ENCODE measurements around the gene ARL4A. TPM values are rescaled to one million over a fixed set of nuclear protein-coding genes. Genes with fewer than 3 reads are reported as not detected.
"Not testable (repeated sequence)": the region's sequence is repeated elsewhere in the genome, so short reads cannot be mapped to it uniquely, and the experiment has no call there.

ARL4A gene
- total RNA-seq (2014; rRNA removed; shearing (Covaris generic)), result 14.8 and 18.2 TPM in 2 replicates
- polyA plus RNA-seq (2015; cell fraction: cytosol; rRNA removed), result 14.8 and 15.6 TPM in 2 replicates
- 4.6 and 5.9 TPM in 2 replicates for polyA plus RNA-seq (2015; cell fraction: nucleus; rRNA removed)

GRCh38 chr7:12686891-12687717, at the start of gene ARL4A:
Gene ARL4A, plus strand, starts transcription at chr7:12687633. Its CDS starts 622 bp downstream, at chr7:12688255.
- DNase-seq (ENCODE audit: low read depth), result peak; percentile 96

GRCh38 chr7:12637819-12638592, 49.4 kb upstream of the ARL4A start:
- no peak for DNase-seq (ENCODE audit: low read depth)

GRCh38 chr7:12638851-12639456, 48.5 kb upstream of the ARL4A start:
- DNase-seq (ENCODE audit: low read depth), result peak; percentile 45

- no peak for DNase-seq (ENCODE audit: low read depth)
Measured at GRCh38 chr7:12640299-12641096, 46.9 kb upstream of the ARL4A start.

GRCh38 chr7:12641196-12641595, 46.2 kb upstream of the ARL4A start:
- no peak for DNase-seq (ENCODE audit: low read depth)

- DNase-seq (ENCODE audit: low read depth), result no peak
Measured at GRCh38 chr7:12642508-12642907, 44.9 kb upstream of the ARL4A start.

- DNase-seq (ENCODE audit: low read depth), result no peak
Measured at GRCh38 chr7:12643001-12643643, 44.3 kb upstream of the ARL4A start.

GRCh38 chr7:12643644-12644043, 43.8 kb upstream of the ARL4A start:
- DNase-seq (ENCODE audit: low read depth), result no peak

- DNase-seq (ENCODE audit: low read depth), result not testable (repeated sequence)
Measured at GRCh38 chr7:12645212-12645611, 42.2 kb upstream of the ARL4A start.

GRCh38 chr7:12646139-12646538, 41.3 kb upstream of the ARL4A start:
- peak; percentile 3 for DNase-seq (ENCODE audit: low read depth)

- peak; percentile 75 for DNase-seq (ENCODE audit: low read depth)
Measured at GRCh38 chr7:12647364-12648219, 39.8 kb upstream of the ARL4A start.

- no peak for DNase-seq (ENCODE audit: low read depth)
Measured at GRCh38 chr7:12648704-12649261, 38.6 kb upstream of the ARL4A start.

- DNase-seq (ENCODE audit: low read depth), result no peak
Measured at GRCh38 chr7:12649348-12649747, 38.1 kb upstream of the ARL4A start.

- no peak for DNase-seq (ENCODE audit: low read depth)
Measured at GRCh38 chr7:12650080-12650479, 37.4 kb upstream of the ARL4A start.

- DNase-seq (ENCODE audit: low read depth), result no peak
Measured at GRCh38 chr7:12653110-12653509, 34.3 kb upstream of the ARL4A start.

- no peak for DNase-seq (ENCODE audit: low read depth)
Measured at GRCh38 chr7:12653518-12653917, 33.9 kb upstream of the ARL4A start.

- no peak for DNase-seq (ENCODE audit: low read depth)
Measured at GRCh38 chr7:12655161-12655560, 32.3 kb upstream of the ARL4A start.

- peak; percentile 93 for DNase-seq (ENCODE audit: low read depth)
Measured at GRCh38 chr7:12660423-12660822, 27.0 kb upstream of the ARL4A start.

GRCh38 chr7:12660986-12661385, 26.4 kb upstream of the ARL4A start:
- not testable (repeated sequence) for DNase-seq (ENCODE audit: low read depth)
